CD14-positive monocyte (primary cell): Measurements from ENCODE around the gene CEBPZOS. TPM values are rescaled to one million over a fixed set of nuclear protein-coding genes. Genes with fewer than 3 reads are reported as not detected.

Source experiments
- DNase-seq, 3 donors: peaks; one replicate each; pipeline ENCODE4 v3.0.0-alpha.2; 2011 to 2022
- H2AFZ ChIP-seq: 2 replicates; pipeline ENCODE4 v1.6.0; 2012; ENCODE audit warnings: mild to moderate bottlenecking, low read depth, low read length, inconsistent platforms; ENCODE audit not compliant: insufficient read depth, poor library complexity, severe bottlenecking
- H3K27ac ChIP-seq, 2 donors: 1 replicate in 1 of 2; 2 replicates in 1 of 2; pipeline ENCODE4 v1.5.1; 2012 to 2013; ENCODE audit warnings: low read length in 2 of 2, control low read depth in 1 of 2, inconsistent platforms in 1 of 2, low read depth in 1 of 2, mild to moderate bottlenecking in 1 of 2
- H3K27me3 ChIP-seq, 2 donors: one replicate each; pipeline versions ENCODE4 v1.6.0 to v1.6.1; 2011 to 2013; ENCODE audit warnings: low read length in 2 of 2; ENCODE audit not compliant: control insufficient read depth in 2 of 2, insufficient read depth in 2 of 2
- H3K36me3 ChIP-seq, 2 donors: replicated peaks in 1 of 2; 1 replicate in 1 of 2; 2 replicates in 1 of 2; pipeline versions ENCODE4 v1.5.1 to v1.6.1; 2012 to 2013; ENCODE audit warnings: low read length in 2 of 2, control low read depth in 1 of 2, inconsistent platforms in 1 of 2, mild to moderate bottlenecking in 1 of 2; ENCODE audit not compliant: insufficient read depth in 2 of 2, control insufficient read depth in 1 of 2
- H3K4me1 ChIP-seq, 2 donors: 1 replicate in 1 of 2; 2 replicates in 1 of 2; pipeline versions ENCODE4 v1.5.1 to v1.6.1; 2012 to 2013; ENCODE audit warnings: low read length in 2 of 2, control low read depth in 1 of 2, inconsistent platforms in 1 of 2, mild to moderate bottlenecking in 1 of 2, moderate library complexity in 1 of 2; ENCODE audit not compliant: insufficient read depth in 2 of 2, control insufficient read depth in 1 of 2
- H3K4me2 ChIP-seq: replicated peaks from 2 replicates; pipeline ENCODE3; 2012; ENCODE audit warnings: low read length, moderate library complexity, mild to moderate bottlenecking; ENCODE audit not compliant: poor library complexity, severe bottlenecking; ENCODE audit errors: extremely low read depth
- H3K4me3 ChIP-seq, 3 experiments: fragments of 200-600 bp in 1 of 3; sonication (generic) in 1 of 3; replicated peaks in 1 of 3; 1 replicate in 2 of 3; 2 replicates in 1 of 3; pipeline ENCODE4 v1.5.1; 2011 to 2013; ENCODE audit warnings: low read length in 3 of 3, mild to moderate bottlenecking in 3 of 3, control low read depth in 2 of 3, low read depth in 2 of 3, inconsistent platforms in 1 of 3, moderate library complexity in 1 of 3
- H3K79me2 ChIP-seq: 2 replicates; pipeline ENCODE4 v1.6.0; 2012; ENCODE audit warnings: mild to moderate bottlenecking, control low read depth, inconsistent platforms, low read length, moderate library complexity; ENCODE audit not compliant: insufficient read depth
- H3K9ac ChIP-seq: 2 replicates; pipeline ENCODE4 v1.6.0; 2017; ENCODE audit warnings: low read length, mild to moderate bottlenecking; ENCODE audit not compliant: insufficient read depth, poor library complexity, severe bottlenecking
- H3K9me3 ChIP-seq, 2 donors: replicated peaks in 1 of 2; 1 replicate in 1 of 2; 2 replicates in 1 of 2; pipeline versions ENCODE4 v1.5.1 to v1.6.1; 2012 to 2013; ENCODE audit warnings: low read length in 2 of 2, control low read depth in 1 of 2; ENCODE audit not compliant: control insufficient read depth in 1 of 2, insufficient read depth in 1 of 2
- H4K20me1 ChIP-seq: 2 replicates; pipeline ENCODE4 v1.6.0; 2012; ENCODE audit warnings: mild to moderate bottlenecking, low read length, control low read depth, moderate library complexity; ENCODE audit not compliant: insufficient read depth
- H3K27ac Mint-ChIP-seq, 7 donors: one replicate each; pipeline ENCODE4 v1.8.0; 2020; ENCODE audit warnings: mild to moderate bottlenecking in 7 of 7, mixed read lengths in 7 of 7, moderate library complexity in 6 of 7, inconsistent platforms in 2 of 7
- H3K27me3 Mint-ChIP-seq, 3 donors: one replicate each; pipeline ENCODE4 v1.8.0; 2021 to 2022; ENCODE audit warnings: low read depth in 3 of 3, mild to moderate bottlenecking in 3 of 3, mixed read lengths in 3 of 3, moderate library complexity in 3 of 3, inconsistent platforms in 1 of 3
- H3K36me3 Mint-ChIP-seq, 2 donors: one replicate each; pipeline ENCODE4 v1.8.0; 2020; ENCODE audit warnings: mixed read lengths in 2 of 2, inconsistent platforms in 1 of 2, mild to moderate bottlenecking in 1 of 2
- H3K4me1 Mint-ChIP-seq: one replicate; pipeline ENCODE4 v1.8.0; 2020; ENCODE audit warnings: mild to moderate bottlenecking, mixed read lengths
- H3K4me3 Mint-ChIP-seq, 2 donors: one replicate each; pipeline ENCODE4 v1.8.0; 2020; ENCODE audit warnings: mild to moderate bottlenecking in 2 of 2, mixed read lengths in 2 of 2, moderate library complexity in 1 of 2
- H3K9me3 Mint-ChIP-seq, 7 donors: one replicate each; pipeline ENCODE4 v1.8.0; 2020 to 2022; ENCODE audit warnings: mixed read lengths in 7 of 7, mild to moderate bottlenecking in 6 of 7, moderate library complexity in 6 of 7, inconsistent platforms in 2 of 7
- CTCF ChIP-seq: fragments of 200-600 bp; IDR thresholded peaks from one replicate; pipeline ENCODE4 v1.8.0; 2022; ENCODE audit warnings: antibody characterized with exemption, mild to moderate bottlenecking
- WGBS: methylation state at CpG from one replicate; pipeline ENCODE4 v1.1.5; 2013; ENCODE audit warnings: missing lambda C conversion rate; ENCODE audit not compliant: insufficient coverage; 5-methylcytosine and 5-hydroxymethylcytosine counted together
- intact Hi-C, 2 donors: fragments of 100-400 bp; cut with micrococcal nuclease; formaldehyde crosslinking; loops; one replicate each; pipeline versions ENCODE4 v1.15.0 to v1.15.1; 2023
- polyA plus RNA-seq, 3 donors: library from polyadenylated mRNA; depleted of rRNA in 1 of 3; unstranded in 2 of 3; stranded (reverse) in 1 of 3; fragments of 300-500 nt in 2 of 3; fragments of >200 nt in 1 of 3; fragmentation: Illumina TruSeq in 2 of 3; gene quantifications; 1 replicate in 2 of 3; 2 replicates in 1 of 3; pipeline ENCODE4 v1.2.3, GENCODE V29; 2012 to 2021

The CEBPZOS gene
- polyA plus RNA-seq, 3 donors = 12.6 to 19.3 (median 18.2) TPM

- Histone ChIP-seq H3K9me3 (no peaks in the 10 kb centered on the region), H3K36me3 (peaks cover 18 to 36% of the 10 kb centered on the region in 2 donors), H3K27me3 (no peaks in the 10 kb centered on the region), H3K4me1 (peaks cover 23 to 27% of the 10 kb centered on the region in 2 donors), H3K79me2 (peaks cover 93% of the 10 kb centered on the region), H4K20me1 (peaks cover 22% of the 10 kb centered on the region), H3K4me2 (peak overlapping the region; percentile 97), H3K9ac (peak overlapping the region; percentile 88), H3K4me3 (peak overlapping the region; percentile 70 to 96 (median 87)), H3K27ac (peak overlapping the region; percentile 86 to 96), H2AFZ (peak overlapping the region; percentile 97)
- Mint-ChIP-seq H3K4me1 (peaks cover 4% of the 10 kb centered on the region), H3K9me3 (no peaks in the 10 kb centered on the region), H3K27me3 (no peaks in the 10 kb centered on the region), H3K4me3 (no peak overlapping the region), H3K36me3 (peaks cover 39 to 41% of the 10 kb centered on the region in 2 donors), H3K27ac (no peak overlapping the region)
- DNase-seq = no peak
- no peak for TF ChIP-seq CTCF
- intact Hi-C loops = loop anchor here (1.0 to 5.0 kb wide), 2 partner anchors 12 to 33 kb away; partner anchors contain the start of gene CEBPZOS (in 2 of the 2)
- 0% methylated on average over 1 of the region's 8 CpGs for WGBS
Measured at GRCh38 chr2:37230581-37230980, 34.3 kb downstream of the CEBPZOS start.

DNA sequence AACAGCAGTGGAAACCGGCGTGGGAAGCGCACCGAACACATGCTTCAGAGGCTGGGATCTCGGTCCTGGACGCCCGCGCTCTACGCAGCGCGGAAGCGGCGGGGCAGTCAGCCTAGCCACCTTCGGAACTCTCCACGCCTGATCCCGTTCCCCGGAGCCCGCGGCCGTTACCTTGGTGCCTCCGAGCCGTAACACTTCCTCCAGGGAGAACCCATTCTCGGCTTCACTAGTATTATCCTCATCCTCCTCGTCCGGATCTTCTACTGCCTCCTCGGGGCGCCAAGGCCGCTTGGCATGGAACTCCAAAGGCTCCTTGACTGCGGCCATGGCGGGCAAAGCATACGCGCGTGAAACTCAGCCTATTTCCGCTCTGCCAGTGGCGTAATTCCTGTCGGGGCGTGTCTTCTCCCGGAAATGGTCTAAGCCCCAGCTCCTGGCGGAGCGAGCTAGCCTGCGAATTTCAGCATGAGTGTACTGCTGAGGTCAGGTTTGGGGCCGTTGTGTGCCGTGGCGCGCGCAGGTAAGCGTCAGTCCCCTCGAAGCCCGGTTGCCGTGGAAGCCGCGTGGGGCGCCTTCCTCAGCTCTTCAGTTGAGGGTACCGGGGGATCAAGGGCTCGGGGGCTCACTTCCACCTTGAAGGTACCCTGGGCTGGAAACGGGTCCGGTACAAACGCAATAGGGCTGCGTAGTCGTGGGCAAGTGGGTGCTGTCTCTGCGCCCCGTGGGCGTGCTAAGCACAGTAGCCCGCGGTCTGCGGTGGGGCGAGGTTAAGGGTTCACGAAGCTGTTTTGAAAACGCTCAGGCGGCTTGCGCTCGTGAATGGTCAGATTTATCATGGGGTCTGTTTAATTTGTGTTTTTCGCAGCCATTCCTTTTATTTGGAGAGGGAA is 35.2 kb downstream of the CEBPZOS start, which contains the start of the genes CEBPZ and NDUFAF7:
Gene CEBPZ, minus strand, starts transcription at position 356 of the 890 bp plus-strand sequence. Its CDS starts 29 bp downstream, at position 327.
Gene NDUFAF7, plus strand, starts transcription at position 418 of the 890 bp plus-strand sequence. Its CDS starts 48 bp downstream, at position 466.
- H3K4me2 ChIP-seq = peak within 1 kb of the TSS; percentile 97
- H3K36me3 Mint-ChIP-seq = peaks cover 41 to 44% of the 10 kb centered on the region in 2 donors
- intact Hi-C loops = loop anchor here (5.0 kb wide), 1 partner anchor 34 kb away; the partner anchor contains the start of gene CEBPZOS (in 2 of the 2)
- no peak within 1 kb of the TSS for H3K27ac Mint-ChIP-seq
- no peaks in the 10 kb centered on the region for H3K9me3 ChIP-seq
- H3K36me3 ChIP-seq = peaks cover 26 to 38% of the 10 kb centered on the region in 2 donors
- peaks cover 17% of the 10 kb centered on the region for H4K20me1 ChIP-seq
- TF ChIP-seq CTCF = no peak
- H3K27me3 Mint-ChIP-seq = no peaks in the 10 kb centered on the region
- H3K4me1 Mint-ChIP-seq = no peaks in the 10 kb centered on the region
- peak within 1 kb of the TSS; percentile 97 for H2AFZ ChIP-seq
- peaks cover 0 to 3% (median 0%) of the 10 kb centered on the region in 7 donors for H3K9me3 Mint-ChIP-seq
- under 1% methylated on average over 71 of the region's 73 CpGs for WGBS
- peak within 1 kb of the TSS; percentile 86 to 96 for H3K27ac ChIP-seq
- H3K9ac ChIP-seq = peak within 1 kb of the TSS; percentile 88
- DNase-seq = peak; percentile 87 to 88 (median 88)
- peaks cover 23 to 27% of the 10 kb centered on the region in 2 donors for H3K4me1 ChIP-seq
- H3K4me3 Mint-ChIP-seq = no peak within 1 kb of the TSS
- H3K27me3 ChIP-seq = no peaks in the 10 kb centered on the region
- peak within 1 kb of the TSS; percentile 70 to 96 (median 87) for H3K4me3 ChIP-seq
- H3K79me2 ChIP-seq = peaks cover 87% of the 10 kb centered on the region
